ENCODE results near the gene KSR2.

The KSR2 gene

DNA sequence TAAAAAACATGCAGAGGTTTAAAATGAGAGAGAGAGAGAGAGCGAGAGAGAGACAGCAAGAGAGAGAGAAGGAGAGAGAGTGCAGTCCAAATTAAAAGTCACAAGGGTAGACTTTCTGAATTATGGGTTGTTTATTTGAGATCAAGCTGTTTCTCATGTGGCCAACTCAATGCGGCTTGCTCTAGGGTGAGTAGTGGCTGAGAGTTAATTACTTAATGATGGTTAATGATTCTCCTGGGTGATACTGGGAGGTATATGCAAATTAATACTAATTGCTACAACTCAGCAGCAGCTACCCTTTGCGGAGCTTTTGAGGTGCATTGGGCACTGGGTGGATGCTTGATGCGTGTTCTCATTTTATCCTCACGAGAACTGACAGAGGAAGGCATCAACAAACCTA, 485.3 kb downstream of the KSR2 start:
- DNase-seq: no peak

GRCh38 chr12:117481470-117481869, 487.3 kb downstream of the KSR2 start:
- DNase-seq: no peak

DNA sequence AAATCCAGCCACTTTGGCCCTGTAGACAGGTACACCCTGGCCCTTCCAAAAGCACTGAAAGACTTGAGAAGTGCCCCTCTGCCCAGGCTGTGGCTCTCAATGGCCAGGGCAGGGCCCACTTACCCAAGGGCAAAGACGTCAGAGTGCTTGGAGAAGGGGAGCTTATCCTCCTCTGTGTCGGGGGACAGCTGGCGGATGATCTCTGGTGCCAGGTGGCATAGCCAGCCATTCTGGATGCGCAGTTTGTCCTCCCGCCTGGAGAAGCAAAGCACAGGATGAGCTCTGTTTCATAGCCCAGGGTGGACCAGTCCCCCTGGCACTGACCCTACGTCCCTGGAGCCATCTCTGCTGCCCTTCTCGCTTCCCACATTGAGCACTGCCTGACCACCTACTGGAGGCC, 492.4 kb downstream of the KSR2 start:
- DNase-seq: no peak

- DNase-seq: no peak
Measured at GRCh38 chr12:117473856-117474255, 494.9 kb downstream of the KSR2 start.

- DNase-seq: no peak
Measured at GRCh38 chr12:117472983-117473382, 495.8 kb downstream of the KSR2 start.

- DNase-seq: no peak
Measured at GRCh38 chr12:117470804-117471203, 498.0 kb downstream of the KSR2 start.

GRCh38 chr12:117469883-117470483, 498.8 kb downstream of the KSR2 start:
- DNase-seq: no peak

GRCh38 chr12:117468016-117468415, 500.8 kb downstream of the KSR2 start:
- DNase-seq: no peak

DNA sequence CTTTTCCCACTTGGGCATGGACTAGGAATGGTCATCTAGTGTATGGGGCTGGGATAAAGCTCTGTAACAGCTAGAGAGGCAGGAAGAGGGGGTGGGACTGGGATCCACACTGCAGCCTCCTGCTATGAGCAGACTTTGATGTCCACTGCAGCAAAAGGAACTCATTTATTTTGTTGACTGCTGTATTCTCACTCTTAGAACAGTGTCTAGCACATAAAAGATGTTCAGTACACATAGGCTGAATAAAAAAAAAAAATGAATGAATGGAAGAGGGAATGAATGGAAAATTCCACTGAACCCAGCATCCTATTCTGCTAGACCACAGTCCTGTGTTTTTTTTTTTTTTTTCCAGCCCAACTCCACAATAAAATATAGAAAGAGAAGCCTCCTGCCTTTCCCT, 501.2 kb downstream of the KSR2 start:
- DNase-seq: no peak

- no peak for DNase-seq
Measured at GRCh38 chr12:117466677-117467362, 502.0 kb downstream of the KSR2 start.

- no peak for DNase-seq
Measured at GRCh38 chr12:117461732-117462131, 507.1 kb downstream of the KSR2 start.

DNA sequence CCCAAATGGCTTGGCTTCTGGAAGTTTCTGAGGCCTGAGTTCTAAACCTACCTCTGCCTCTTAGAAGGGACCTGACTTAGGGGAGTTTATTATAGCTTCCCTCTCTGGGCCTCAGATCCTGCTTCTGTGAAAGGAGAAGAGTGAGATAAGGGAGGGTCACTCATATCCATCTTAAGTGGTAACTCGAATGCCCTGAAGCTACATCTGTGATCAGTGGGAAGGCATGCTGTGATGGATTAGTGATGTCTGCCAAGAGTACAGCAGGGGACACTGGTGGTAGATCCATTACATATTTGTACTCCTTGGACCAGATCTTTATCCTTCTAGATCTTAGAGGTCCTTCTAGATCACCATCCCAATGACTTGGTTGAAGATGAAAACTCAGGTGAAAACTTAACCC, 509.6 kb downstream of the KSR2 start:
- no peak for DNase-seq

GRCh38 chr12:117457189-117457588, 511.6 kb downstream of the KSR2 start:
- DNase-seq: no peak

- no peak for DNase-seq
Measured at GRCh38 chr12:117456076-117456475, 512.7 kb downstream of the KSR2 start.

- no peak for DNase-seq
Measured at GRCh38 chr12:117453961-117454360, 514.8 kb downstream of the KSR2 start.

DNA sequence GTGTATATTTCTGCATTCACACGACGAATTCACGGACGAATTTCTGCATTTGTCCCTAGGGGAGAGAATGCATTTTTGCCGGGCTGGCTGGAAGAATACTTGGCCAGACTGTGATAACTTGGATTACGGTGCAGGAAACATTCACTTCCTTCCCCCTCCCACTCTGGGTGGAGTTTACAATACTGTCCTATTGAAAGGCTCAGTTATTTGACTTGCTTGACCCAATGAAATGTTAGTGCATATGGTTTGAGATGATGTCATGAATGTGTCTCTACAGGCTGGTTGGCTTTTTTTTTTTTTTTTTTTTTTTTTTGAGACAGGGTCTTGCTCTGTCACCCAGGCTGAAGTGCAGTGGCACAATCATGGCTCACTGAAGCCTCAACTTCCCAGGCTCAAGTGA, 516.7 kb downstream of the KSR2 start:
- no peak for DNase-seq

GRCh38 chr12:117450209-117450608, 518.6 kb downstream of the KSR2 start:
- no peak for DNase-seq

DNA sequence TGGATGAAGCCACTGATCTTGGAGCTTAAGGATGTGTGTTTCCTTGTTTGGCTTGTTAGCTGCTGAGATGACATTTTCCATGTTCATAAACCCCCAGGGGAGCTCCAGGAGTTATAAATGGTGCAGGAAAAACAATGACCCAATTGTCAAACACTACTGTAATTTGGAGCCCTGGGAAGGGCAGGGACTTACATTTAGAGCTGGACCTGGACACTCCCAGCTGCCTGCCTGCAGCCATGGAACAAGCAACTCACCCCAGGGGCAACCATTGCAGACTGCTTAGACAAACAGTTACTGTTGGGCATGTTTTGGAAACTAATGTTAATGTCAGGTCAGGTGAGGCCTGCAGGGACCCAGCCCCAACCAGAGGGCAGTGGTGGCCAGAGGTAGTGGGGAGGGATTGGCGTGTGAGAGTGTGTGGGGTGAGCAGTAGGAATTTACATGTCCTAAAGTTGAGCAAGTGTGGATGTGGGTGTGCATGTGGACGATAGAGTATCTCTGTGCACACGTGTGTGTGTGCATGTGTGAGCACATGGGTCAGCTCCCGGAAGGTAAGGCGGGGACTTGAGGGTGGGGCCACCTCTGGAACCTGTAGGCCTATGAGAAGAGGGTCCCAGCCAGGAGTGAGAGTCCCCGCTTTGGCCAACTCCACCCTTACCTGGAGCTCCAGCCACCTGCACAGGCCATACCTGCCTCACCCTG, 521.0 kb downstream of the KSR2 start:
- no peak for DNase-seq

DNA sequence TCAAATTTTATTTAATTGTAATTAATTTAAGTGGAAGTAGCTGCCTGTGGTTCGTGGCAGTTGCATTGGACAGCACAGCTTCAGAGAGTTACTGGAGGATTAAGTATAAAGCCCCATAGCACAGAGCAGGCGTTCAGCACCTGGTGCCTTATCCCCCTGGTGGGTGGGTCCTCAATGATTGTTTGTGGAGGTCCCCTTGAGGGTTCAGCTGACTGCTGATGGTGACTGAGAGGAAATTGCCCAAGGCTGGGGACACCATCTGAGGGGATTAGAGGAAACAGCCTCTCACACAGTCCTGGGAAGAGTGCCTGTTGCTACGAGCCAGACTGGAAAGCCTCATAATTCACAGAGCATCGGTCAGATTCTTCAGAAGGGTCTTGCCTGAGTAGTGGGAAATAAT, 524.0 kb downstream of the KSR2 start:
- DNase-seq: no peak

- peak; percentile 2 to 38 for DNase-seq
Measured at GRCh38 chr12:117441751-117442150, 527.0 kb downstream of the KSR2 start.

- no peak for DNase-seq
Measured at GRCh38 chr12:117440384-117440783, 528.4 kb downstream of the KSR2 start.

DNA sequence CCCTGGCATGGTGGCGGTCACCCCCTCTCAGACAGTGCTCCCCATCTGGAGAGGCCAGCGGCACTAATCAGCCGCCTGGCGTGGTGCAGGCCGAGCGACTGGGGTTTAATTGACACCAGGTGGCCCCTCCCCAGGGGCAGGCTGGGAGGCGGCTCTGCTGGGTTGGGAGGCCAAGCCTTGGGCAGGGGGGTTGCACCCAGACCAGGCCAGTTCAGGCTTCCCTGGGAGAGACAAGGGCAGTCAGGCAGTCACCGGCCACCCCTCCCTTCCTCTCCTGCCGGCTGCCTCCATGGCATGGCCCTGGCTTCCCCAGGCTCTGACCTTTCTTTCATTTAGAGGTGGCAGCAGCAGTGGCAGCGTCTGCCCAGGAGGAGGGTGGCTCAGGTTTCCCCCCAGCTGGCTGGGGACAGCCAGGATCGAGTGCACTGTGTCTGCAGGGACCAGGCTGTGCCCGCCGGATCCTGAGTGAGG, 529.2 kb downstream of the KSR2 start:
- no peak for DNase-seq

- no peak for DNase-seq
Measured at GRCh38 chr12:117438809-117439208, 530.0 kb downstream of the KSR2 start.

Measured in NCI-H446 (cell line).